COLO668 (cell line): ENCODE data around the gene ZNF839.

Experiments used
- DNase-seq: peaks from one replicate; lab custom pipeline; 2025; ENCODE audit not compliant: unreplicated experiment; lab: John Stamatoyannopoulos, UW

The ZNF839 gene

DNA sequence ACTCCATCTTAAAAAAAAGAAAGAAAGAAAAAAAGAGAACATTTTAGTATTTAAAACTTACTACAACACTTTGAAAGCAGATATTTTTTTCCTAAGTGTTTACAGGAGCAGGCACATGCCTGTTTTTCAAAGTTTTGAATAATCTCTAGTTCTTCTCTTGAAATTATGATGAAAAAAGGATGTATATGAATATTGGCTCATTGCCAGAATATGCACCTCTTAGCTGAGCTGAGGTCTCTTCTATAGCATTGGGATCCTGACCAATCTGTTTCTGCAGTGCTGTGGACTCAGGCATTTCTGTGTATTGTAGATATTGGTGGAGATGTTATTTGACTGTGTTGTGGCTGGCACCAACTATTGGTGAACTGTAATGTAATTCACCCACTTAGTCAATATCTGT lies 58.1 kb downstream of the ZNF839 start:
- DNase-seq: no peak

DNA sequence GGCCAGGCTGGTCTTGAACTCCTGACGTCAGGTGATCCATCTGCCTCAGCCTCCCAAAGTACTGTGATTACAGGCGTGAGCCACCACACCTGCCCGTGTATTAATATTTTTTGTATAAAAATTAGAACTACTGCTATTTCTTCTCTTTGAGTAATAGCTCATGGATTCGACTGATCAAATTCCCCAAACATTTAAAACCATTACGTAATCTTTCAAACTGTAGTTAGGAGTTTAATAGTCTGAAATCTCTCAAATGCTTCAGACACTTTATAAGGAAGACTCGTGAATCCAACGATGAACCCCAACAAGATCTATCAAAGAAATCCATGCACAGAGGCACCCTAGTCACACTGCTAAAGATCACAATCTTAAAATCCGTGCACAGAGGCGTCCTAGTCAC lies 59.3 kb downstream of the ZNF839 start:
- DNase-seq: no peak

DNA sequence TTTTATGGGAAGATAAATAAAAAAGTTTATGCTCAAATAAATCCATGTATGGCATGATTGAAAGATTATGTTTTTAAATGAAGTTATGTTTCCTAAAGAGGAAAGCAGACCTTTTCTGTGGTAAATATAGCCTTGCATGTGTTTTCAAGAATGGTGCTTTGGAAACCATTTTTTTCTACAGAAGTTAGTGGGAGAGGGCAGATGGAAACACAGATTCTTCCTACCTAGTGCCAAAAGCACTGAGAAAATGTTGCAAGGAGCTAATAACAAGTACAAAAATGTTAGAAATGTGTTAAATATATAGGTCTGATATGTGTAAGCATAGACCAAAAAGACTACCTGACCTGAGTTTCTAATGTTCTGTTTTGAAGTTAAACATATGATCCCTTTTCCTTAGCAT lies 67.5 kb downstream of the ZNF839 start:
- DNase-seq: no peak

DNA sequence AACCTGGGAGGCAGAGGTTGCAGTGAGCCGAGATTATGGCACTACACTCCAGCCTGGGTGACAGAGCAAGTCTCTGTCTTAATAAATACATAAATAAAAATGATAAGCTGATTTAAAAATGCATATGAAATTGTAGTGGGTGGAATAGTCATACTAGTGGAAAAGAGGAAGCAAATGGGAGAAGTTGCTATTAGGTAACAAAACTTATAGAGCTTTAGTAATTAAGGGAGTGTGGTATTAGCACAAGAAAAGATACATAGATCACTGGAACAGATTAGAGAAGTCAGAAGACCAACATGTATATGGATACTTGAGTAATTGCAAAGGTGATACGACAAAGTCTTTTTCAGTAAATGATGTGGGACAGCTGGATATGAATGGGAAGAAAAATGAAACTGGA lies 69.7 kb downstream of the ZNF839 start:
- no peak for DNase-seq

DNA sequence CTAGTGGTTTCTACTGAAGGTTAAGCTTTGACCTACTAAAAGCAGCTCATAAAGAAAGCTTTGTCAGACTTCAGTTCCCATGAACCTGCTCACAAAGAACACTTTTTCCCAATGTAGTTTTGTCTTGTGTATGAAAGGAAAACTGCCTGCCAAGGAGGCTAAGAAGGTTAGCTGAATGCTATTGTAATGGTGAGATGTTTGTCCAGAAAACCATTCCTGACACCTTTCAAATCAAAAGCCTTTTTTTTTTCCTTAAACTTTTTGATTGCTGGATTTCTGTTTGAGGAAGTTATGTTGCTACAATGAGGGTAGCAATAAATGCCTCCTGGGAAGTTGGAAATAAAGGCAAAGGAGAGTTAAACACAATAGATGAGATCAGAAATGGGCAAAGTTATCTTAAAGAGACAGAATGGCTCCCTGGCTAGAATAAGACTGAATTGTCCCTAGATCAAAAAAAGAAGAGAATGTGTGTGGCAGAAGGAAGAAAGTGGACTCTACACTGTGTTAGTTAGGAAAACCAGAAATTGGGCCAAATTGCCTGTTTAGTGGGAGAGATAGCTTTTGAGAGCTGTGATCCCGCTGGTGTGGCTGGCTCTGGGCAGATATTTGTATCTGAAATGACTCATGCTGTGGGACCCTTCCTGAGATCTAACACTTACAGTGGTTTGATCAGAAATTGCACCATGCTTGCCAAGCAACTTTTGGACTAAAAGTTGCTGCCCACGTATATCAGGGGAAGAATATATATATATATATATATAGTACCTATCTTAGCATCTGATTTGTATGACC lies 70.7 kb downstream of the ZNF839 start:
- DNase-seq: no peak
